Measurements from ENCODE around the gene KARS1. TPM values are rescaled to one million over a fixed set of nuclear protein-coding genes. Genes with fewer than 3 reads are reported as not detected.

KARS1 gene
- total and polyA plus RNA-seq, 2 of the 4 experiments (the other 2 are of a cell fraction): 122 to 228 TPM

- Histone ChIP-seq H3K18ac (ENCODE audit: low read depth, low read length) (no peak overlapping the region), H3K27ac (ENCODE audit: insufficient read depth, low read length) (no peak overlapping the region), H2AK5ac (ENCODE audit: low read depth, low read length) (no peak overlapping the region), H4K5ac (ENCODE audit: low read depth, low read length) (no peak overlapping the region), H4K91ac (ENCODE audit: insufficient read depth, low read depth, low read length) (no peak overlapping the region), H3K4me3 (ENCODE audit: insufficient read depth, low read depth, low read length) (no peak overlapping the region), H2AK9ac (replicated peaks; ENCODE audit: low read depth, low read length, poor library complexity) (no peak overlapping the region), H3K79me1 (ENCODE audit: low read depth in 1 of 2, low read length in 2 of 2) (no peaks in the 10 kb centered on the region), H2AFZ (replicated peaks; ENCODE audit: low read length, poor library complexity) (no peak overlapping the region), H3K4ac (ENCODE audit: low read depth, low read length) (no peak overlapping the region), H3K4me2 (ENCODE audit: low read depth, low read length) (no peak overlapping the region), H2BK5ac (ENCODE audit: low read depth, low read length, poor library complexity, severe bottlenecking) (no peak overlapping the region), H3K9ac (ENCODE audit: low read depth, low read length) (no peak overlapping the region), H3K23ac (ENCODE audit: low read depth, low read length) (no peak overlapping the region), H2BK120ac (ENCODE audit: low read depth, low read length) (no peak overlapping the region), H3K56ac (ENCODE audit: extremely low read depth, insufficient read depth, low read length) (no peak overlapping the region), H3K27me3 (ENCODE audit: control insufficient read depth, insufficient read depth, low read length) (no peaks in the 10 kb centered on the region), H4K8ac (ENCODE audit: low read depth in 2 of 2, low read length in 2 of 2) (no peak overlapping the region), H3K36me3 (ENCODE audit: control insufficient read depth, insufficient read depth, low read length) (no peaks in the 10 kb centered on the region), H3K4me1 (ENCODE audit: control insufficient read depth, insufficient read depth, low read length) (no peaks in the 10 kb centered on the region), H4K20me1 (ENCODE audit: insufficient read depth, low read length) (no peaks in the 10 kb centered on the region), H3K9me1 (ENCODE audit: insufficient read depth, low read length) (no peaks in the 10 kb centered on the region), H2BK20ac (ENCODE audit: low read depth, low read length) (no peak overlapping the region), H2BK15ac (ENCODE audit: low read depth, low read length) (no peak overlapping the region), H3K14ac (replicated peaks; ENCODE audit: low read depth, low read length) (no peak overlapping the region), H3K9me3 (ENCODE audit: control insufficient read depth, insufficient read depth, low read length) (peaks cover 3% of the 10 kb centered on the region; the same call in 1 of the 2 replicates)
- no peak for ATAC-seq (ENCODE audit: low read depth)
- 79% methylated on average over 2 of the region's 5 CpGs; no CpG with 5 or more reads in 1 of the 2 experiments for WGBS, 2 experiments (ENCODE audit: extremely low coverage in 2 of 2, insufficient read length in 1 of 2)
- DNase-seq: no peak
- intact Hi-C loops (cut with micrococcal nuclease): no loop called here
- CTCF ChIA-PET: no interaction called here
- POLR2A ChIA-PET (ENCODE audit: unreplicated experiment): no interaction called here
- TF ChIP-seq BHLHE40 (IDR thresholded peaks at IDR 0.05; ENCODE audit: low read depth, low read length): no peak
- no peak for TF ChIP-seq USF2 (IDR thresholded peaks at IDR 0.05; ENCODE audit: low read depth, low read length)
- no peak for TF ChIP-seq ELK1 (IDR thresholded peaks at IDR 0.05; ENCODE audit: borderline replicate concordance, low read depth, low read length)
- dilution Hi-C loops (cut with HindIII; ENCODE audit: low sequenced_read_pairs, unreplicated experiment): no loop called here
- in situ Hi-C loops (cut with MboI; ENCODE audit: low sequenced_read_pairs): no loop called here
- BruUV-seq (replicated peaks): no TSS peak
Observed at GRCh38 chr16:75679366-75679765, 31.9 kb upstream of the KARS1 start.
